ENCODE results near the gene APBB1. TPM values are rescaled to one million over a fixed set of nuclear protein-coding genes. Genes with fewer than 3 reads are reported as not detected.

APBB1 gene
- 16.7 and 50.4 TPM in 2 replicates for total RNA-seq

DNA sequence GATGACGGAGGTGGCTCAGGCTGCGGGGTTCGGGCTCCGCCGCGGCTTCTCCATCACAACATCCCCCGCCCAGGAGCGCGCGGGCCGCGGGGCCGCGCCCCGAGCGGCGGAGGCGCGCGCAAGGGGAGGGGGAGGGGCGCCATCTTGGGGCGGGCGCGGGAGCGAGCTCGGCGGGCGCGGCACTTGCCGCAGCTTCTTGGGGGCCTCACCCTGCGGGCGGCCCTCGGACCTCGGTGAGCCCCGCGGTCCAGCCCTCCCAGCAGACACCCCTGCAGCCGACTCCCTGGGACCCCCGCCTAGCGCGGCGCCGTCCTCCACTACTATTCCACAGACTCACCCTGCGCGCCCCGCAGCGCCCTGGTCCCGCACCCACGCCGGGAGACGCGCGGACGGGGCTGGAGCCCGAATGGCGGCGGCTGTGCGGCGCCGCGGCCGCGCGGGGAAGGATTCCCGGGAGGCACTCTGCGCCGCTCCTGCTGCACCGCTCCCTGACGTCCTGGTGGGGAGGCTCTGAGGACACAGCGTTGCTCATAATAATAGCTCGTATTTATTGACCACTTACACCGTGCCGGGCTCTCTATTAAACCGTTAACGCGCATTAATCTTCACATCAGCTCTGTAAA is at the start of gene APBB1:
TSS of gene APBB1 (minus strand) at position 86 of the 623 bp plus-strand sequence. CDS start 7,747 bp downstream, outside the sequence.
- DNase-seq (ENCODE audit: low read depth) = peak; percentile 23

DNA sequence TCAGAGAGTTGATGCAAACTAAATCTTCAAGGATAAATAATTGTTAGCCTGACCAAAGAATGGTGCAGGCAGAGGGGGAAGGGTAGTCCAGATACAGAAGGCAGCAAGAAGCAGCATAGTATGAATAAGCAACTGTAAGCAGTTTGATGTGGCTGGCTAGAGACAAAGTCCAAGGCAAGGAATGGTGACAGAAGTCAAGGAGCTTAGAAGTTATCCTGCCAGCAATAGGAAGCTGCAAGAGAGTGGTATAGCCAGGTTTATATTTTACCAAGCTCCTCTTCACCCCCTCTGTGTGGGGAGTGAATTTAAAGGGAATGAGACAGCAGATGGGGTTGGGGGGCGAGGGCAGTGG is 40.2 kb upstream of the APBB1 start:
- no peak for DNase-seq (ENCODE audit: low read depth)

GRCh38 chr11:6458352-6459098 is 39.6 kb upstream of the APBB1 start:
- no peak for DNase-seq (ENCODE audit: low read depth)

DNA sequence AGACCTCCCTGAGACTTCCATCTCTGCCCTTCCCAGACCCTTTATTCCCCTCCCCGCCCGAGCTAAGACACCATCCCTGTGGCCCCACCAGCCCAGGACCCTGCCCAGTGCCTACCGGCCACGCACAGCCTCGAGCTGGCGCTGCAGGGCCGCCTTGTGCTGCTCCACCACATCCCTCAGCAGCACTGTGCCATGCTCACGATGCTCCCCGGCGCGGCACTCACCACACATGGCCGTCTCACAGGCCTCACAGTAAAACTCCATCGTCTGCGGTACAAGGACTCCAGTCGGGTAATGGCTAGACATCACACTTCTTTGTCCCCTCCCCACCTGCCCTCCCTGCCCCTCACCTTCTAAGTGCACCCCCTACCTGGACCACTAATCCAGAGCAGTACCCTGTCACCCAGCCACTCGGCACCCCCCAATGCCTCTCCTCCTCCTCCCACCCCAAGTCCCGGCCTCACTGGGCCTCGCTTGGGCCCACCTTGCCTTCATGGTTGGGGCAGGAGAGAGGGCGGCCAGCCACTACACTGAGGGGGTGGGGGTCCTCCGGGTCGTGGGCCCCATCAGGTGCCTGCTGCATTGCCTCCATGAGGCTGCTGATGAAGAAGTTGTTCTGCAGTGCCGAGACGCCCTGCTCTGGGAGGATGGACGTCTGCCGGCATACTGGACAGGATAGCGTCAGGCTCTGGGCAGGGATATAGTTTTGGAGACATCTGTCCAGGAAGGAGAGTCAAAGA is 38.9 kb upstream of the APBB1 start:
- DNase-seq (ENCODE audit: low read depth) = no peak

GRCh38 chr11:6456361-6457073 is 37.6 kb upstream of the APBB1 start:
- no peak for DNase-seq (ENCODE audit: low read depth)

DNA sequence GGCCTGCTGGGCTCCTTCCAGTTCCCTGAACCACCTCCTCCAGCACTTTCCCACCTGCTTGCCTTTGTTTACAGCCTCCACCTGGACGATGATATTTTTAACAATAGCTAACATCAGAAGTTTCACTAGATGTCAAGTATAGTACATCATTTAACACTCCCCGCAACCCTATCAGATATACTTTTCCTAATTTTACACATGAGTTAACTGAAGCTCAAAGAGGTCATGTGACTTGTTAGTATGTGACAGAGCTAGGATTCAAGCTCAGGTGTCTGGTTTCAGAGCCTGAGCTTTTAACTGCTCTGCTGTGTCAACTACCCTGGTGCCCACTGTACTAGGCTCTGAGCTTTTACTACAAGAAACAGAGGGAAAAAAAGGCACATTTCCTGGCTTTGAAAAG is 36.2 kb upstream of the APBB1 start:
- no peak for DNase-seq (ENCODE audit: low read depth)

DNA sequence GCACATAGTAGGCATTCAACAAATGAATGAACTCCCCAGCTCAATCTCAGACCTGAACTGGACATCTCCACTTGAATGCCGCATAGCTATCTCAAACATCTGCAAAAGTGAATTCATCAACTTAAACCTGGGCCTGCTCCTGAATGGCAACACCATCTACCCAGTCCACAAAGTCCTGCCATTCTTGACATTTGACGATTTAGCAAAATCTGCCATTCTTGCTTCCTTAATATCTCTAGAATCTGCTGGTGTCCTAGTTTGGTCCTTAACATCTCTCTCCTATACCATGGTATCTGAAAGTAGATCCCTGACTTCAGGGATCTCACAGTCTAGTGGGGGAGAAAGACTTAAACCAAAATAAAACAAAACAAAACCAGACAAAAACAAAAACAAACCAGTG is 34.3 kb upstream of the APBB1 start:
- DNase-seq (ENCODE audit: low read depth) = no peak

GRCh38 chr11:6452219-6452618 is 33.3 kb upstream of the APBB1 start:
- DNase-seq (ENCODE audit: low read depth) = no peak

DNA sequence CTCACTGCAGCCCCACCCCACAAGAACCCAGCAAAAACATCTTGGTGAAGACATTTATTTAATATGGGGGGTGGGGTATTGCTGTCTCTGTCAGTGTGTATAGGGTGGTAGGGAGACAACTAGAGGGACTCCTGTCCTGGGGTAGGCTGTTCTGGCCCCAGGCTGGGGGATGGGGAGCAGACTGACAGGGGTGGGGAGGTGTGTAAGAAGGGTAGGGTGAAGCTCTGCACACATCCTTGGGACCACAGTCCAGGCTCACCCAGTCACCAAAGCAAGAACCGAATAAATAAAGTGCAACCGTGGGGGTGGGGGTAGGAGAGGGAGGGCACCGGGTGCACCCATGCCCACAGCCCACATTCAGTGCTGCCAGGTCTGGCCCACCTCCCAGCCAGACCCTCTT is 29.7 kb upstream of the APBB1 start:
- no peak for DNase-seq (ENCODE audit: low read depth)

DNA sequence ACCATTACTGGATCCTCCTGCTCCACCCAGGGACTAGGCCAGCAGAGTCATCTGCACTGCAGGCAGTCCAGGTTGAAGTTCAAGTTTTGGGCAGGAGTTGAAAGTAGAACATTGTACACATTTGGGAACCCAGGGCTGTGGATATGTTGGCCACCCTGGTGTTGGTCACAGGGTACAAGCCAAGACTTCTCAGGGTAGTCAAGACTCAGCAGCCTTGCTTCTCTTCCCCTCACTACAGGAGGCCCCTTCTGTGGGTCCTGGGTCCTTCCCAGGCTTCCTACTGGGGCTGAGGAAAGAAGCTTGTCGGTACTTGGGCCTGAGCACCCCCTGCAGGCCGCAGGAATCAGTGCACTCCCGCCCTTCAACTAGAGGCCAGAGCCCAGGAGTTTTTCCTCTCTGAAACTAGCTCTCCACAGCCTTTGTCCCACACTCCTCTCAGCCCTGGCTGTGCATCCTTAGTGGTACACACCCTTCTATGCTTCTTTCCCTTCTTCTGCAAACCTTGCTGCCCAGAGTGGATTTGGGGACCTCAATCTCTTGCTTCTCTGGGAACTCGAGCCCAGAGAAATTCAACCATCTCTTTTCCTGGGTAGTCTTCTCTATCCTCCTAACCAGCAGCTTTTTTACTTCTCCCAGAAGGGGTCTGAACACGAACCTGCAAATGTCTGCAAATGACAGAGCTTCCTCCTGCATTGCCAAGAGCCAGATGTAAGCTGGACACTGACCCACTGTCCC is 24.5 kb upstream of the APBB1 start:
- peak; percentile 38 for DNase-seq (ENCODE audit: low read depth)

DNA sequence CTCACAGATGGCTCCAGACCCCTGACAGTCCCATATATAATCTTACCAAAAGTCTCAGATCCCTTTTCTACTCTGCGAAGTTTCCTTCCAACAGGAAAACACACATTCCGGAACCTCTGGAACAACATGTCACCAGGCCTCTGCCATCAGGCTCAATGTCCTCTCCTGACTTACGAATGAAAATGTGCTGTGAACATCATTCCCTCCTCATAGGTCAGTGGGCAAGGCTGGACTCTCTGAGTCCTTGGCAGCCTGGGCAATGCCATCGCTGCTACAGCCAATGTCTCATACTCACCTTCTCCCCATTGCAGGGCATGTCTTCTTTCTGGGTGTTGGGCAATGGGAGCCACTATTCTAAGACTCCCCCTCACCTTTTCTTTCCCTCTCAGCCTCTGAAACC is 23.5 kb upstream of the APBB1 start:
- DNase-seq (ENCODE audit: low read depth) = no peak

DNA sequence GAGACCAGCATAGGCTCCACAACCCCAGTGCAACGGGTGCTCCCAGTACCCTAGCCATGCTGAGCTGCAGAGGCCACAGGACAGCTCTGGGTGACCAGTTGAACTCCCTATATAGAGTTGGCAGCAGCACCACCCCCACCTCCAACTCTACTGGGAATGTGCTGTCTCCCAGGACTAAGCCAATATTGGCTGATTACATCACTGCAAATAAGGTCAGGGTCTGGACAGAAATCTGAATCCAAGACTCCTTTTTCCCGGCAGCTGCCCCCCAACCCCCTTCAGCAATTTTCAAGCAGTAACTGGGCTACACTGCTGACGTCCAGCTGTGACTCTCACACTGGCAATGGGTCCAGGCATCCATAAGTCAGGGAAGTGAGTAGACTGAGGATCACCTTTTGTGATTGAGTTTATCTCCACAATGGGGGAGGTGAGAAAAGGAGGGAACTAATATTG is 22.0 kb upstream of the APBB1 start, which contains the start of gene HPX:
TSS of gene HPX (minus strand) at position 82 of the 453 bp plus-strand sequence. CDS start at position 58, 24 bp downstream.
- no peak for DNase-seq (ENCODE audit: low read depth)

DNA sequence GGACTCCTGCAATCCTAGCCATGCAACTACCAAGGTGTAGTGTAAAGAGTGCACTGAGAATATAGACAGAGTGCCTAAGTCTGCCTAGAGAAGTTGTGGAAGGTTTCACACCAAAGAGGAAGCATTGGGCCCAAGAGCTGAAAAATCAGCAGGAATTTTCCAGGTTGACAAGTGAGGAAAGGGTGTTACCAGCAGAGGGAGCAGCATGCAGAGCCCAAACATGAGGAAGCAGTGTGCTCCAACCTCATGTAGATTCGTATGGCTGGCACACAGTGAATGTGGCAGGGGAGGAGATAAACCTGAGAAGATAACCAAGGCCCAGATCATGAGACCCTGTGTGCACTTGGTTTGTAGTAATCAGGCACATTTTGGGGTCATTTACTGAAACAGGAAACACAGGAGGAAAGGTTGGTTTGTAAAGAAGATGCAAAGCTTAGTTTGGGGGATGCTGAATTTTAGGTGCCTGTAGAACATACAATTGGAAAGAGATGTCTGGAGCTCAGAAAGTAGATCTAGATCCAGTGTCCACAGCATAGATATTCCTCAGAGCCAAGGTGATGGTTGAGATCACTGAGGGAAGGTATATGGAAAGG is 20.2 kb upstream of the APBB1 start:
- peak; percentile 65 for DNase-seq (ENCODE audit: low read depth)

- no peak for DNase-seq (ENCODE audit: low read depth)
Measured at GRCh38 chr11:6437993-6438392, 19.1 kb upstream of the APBB1 start.

DNA sequence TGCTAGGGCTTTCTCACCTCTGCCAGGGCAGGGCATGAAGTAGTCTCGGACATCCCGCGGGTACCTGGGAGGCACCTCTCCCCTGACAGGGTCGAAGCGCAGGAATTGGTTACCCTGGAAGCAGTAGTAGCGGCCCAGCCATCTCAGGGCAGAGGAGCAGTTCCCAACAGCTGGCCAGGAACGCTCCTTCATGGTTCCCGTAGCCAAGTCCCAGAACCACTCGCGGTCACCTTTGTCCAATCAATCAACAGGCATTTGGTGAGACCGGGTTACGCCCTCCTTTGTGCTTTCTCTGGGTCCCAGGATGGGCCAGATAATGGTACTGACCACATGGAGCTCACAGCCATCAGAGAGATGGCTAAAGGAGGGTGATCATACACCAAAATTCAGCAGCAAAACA is 18.5 kb upstream of the APBB1 start:
- DNase-seq (ENCODE audit: low read depth) = no peak

DNA sequence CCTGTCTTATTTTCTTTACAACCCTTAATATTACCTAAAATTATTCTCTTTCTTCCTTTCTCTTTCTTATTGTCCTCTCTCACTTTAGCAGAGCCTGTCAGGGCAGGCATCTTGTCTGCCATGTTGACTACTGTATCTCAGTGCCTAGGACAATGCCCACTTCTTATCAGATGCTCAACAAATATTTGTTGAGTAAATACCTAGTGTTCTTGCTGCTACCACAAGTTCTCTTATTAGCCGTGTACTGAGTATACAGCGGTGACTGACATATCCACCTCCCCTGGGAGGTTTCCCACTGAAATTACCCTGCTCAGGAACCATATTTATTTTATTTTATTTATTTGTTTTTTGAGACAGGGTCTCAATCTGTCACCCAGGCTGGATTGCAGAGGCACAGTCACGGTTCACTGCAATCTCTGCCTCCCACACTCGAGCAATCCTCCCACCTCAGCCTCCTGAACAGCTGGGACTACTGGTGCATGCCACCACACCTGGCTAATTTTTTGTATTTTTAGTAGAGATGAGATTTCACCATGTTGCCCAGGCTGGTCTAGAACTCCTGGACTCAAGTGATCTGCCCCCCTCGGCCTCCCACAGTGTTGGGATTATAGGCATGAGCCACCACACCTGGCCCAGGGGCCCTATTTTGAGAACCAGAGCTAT is 15.2 kb upstream of the APBB1 start:
- DNase-seq (ENCODE audit: low read depth) = no peak

GRCh38 chr11:6431861-6432260 is 13.0 kb upstream of the APBB1 start:
- DNase-seq (ENCODE audit: low read depth) = peak; percentile 68

GRCh38 chr11:6427516-6427915 is 8.6 kb upstream of the APBB1 start:
- DNase-seq (ENCODE audit: low read depth) = no peak

GRCh38 chr11:6420677-6421076 is 1.8 kb upstream of the APBB1 start:
- DNase-seq (ENCODE audit: low read depth) = no peak

GRCh38 chr11:6418557-6419008 is 311 bp downstream of the APBB1 start:
- DNase-seq (ENCODE audit: low read depth) = no peak
